Measurements from ENCODE around the gene LRP5.

DNA sequence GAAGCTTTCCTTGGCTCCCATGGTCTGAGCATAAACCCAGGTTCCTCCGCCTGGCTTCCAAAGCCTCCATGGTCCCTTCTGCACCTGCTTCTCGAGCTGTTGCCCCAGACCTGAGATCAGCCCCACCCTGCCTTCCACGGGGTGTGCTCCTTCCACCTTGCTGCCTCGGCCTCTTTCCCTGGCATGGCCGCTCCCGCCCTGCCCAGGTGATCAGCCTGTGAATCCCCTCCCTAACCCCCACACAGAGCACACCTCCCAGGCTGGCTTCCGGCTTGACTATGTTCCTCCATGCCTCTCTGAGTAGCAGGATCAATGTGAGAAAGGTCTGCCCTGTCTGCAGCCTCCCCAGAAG is 145.5 kb downstream of the LRP5 start:
- TF ChIP-seq, protein P1, sequence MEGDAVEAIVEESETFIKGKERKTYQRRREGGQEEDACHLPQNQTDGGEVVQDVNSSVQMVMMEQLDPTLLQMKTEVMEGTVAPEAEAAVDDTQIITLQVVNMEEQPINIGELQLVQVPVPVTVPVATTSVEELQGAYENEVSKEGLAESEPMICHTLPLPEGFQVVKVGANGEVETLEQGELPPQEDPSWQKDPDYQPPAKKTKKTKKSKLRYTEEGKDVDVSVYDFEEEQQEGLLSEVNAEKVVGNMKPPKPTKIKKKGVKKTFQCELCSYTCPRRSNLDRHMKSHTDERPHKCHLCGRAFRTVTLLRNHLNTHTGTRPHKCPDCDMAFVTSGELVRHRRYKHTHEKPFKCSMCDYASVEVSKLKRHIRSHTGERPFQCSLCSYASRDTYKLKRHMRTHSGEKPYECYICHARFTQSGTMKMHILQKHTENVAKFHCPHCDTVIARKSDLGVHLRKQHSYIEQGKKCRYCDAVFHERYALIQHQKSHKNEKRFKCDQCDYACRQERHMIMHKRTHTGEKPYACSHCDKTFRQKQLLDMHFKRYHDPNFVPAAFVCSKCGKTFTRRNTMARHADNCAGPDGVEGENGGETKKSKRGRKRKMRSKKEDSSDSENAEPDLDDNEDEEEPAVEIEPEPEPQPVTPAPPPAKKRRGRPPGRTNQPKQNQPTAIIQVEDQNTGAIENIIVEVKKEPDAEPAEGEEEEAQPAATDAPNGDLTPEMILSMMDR (IDR thresholded peaks at IDR 0.05) = no peak
- no peak for TF ChIP-seq EP300 (IDR thresholded peaks at IDR 0.05)
